Neutrophil (primary cell): Measurements from ENCODE around the gene SERPINB11.
"Not testable (repeated sequence)": the region's sequence is repeated elsewhere in the genome, so short reads cannot be mapped to it uniquely, and the experiment has no call there.

Experiments
- H3K27ac ChIP-seq: fragments of 200-600 bp; sonication (generic); 2 replicates; pipeline ENCODE4 v1.5.1; 2016; ENCODE audit warnings: mild to moderate bottlenecking, moderate library complexity
- H3K27me3 ChIP-seq: fragments of 200-600 bp; sonication (generic); 2 replicates; pipeline ENCODE4 v1.6.0; 2016; ENCODE audit warnings: mild to moderate bottlenecking
- H3K36me3 ChIP-seq: fragments of 200-600 bp; sonication (generic); 2 replicates; pipeline ENCODE4 v1.5.1; 2017
- H3K4me1 ChIP-seq, 2 experiments: fragments of 200-600 bp in 1 of 2; sonication (generic) in 1 of 2; 1 replicate in 1 of 2; 2 replicates in 1 of 2; pipeline versions ENCODE4 v1.5.1 to v1.6.1; 2013 to 2016; ENCODE audit warnings: low read depth in 1 of 2, low read length in 1 of 2, mild to moderate bottlenecking in 1 of 2, moderate library complexity in 1 of 2; ENCODE audit not compliant: control insufficient read depth in 1 of 2, insufficient read depth in 1 of 2
- H3K4me3 ChIP-seq, 2 experiments: fragments of 200-600 bp in 1 of 2; sonication (generic) in 1 of 2; 1 replicate in 1 of 2; 2 replicates in 1 of 2; pipeline ENCODE4 v1.5.1; 2013 to 2016; ENCODE audit warnings: low read depth in 1 of 2, low read length in 1 of 2, mild to moderate bottlenecking in 1 of 2, moderate library complexity in 1 of 2
- H3K9me3 ChIP-seq: fragments of 200-600 bp; sonication (generic); 2 replicates; pipeline ENCODE4 v1.5.1; 2016
- TF ChIP-seq, protein P1 (sequence below): fragments of 200-600 bp; sonication (generic); IDR thresholded peaks from 2 replicates; pipeline ENCODE4 v1.5.1; 2016; ENCODE audit warnings: antibody characterized with exemption

SERPINB11 gene

DNA sequence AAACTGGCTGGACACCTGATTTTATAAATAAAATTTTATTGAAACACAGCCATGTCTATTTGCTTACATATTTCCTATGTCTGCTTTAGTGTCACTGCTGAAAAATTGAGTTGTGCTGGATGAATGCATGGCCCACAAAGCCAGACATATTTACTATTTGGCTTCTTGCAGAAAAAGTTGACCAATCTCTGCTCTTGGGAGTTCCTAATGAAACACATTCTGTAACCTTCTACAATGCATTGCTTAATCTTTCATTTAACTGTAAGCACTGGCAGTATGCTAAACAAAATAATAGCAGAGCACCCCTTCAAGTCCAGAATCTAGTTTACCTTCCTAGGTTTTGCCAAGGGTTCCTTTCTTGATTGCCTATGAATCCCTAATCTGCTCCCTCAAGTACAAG, 54.8 kb downstream of the SERPINB11 start:
- no peaks in the 10 kb centered on the region for H3K36me3 ChIP-seq

DNA sequence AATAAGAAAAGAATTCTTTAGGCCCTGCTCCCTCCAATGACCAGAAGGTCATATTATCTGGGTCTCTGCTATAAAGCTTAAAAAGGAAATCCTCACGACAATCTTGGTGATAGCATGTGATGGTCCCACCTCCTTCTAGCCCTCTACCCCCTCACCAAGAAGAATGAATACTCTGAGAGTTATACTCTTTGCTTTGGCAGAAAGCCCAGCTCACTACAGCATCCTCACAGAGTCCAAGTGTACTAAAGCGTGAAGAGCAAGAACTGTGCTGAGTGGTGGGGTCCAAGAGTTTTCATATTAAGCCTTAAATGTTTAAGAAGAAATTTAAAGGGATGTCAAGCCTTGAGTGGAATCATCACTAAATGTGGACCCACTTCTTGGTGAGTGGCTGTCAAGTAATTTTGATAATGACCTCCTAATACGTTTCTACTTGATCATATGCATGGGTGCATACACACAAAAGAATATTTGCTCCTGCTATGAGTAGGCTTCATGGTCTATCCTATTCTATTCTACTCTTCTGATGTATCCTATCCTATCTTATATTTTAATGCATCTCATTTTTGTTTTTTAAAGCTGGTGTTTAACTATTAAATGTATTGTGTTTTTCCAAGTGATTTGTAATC, 56.0 kb downstream of the SERPINB11 start:
- Histone ChIP-seq H3K4me1 (no peaks in the 10 kb centered on the region), H3K36me3 (no peaks in the 10 kb centered on the region), H3K27me3 (no peaks in the 10 kb centered on the region), H3K27ac (no peak overlapping the region), H3K4me3 (no peak overlapping the region), H3K9me3 (peaks cover 8% of the 10 kb centered on the region)
- TF ChIP-seq, protein P1, sequence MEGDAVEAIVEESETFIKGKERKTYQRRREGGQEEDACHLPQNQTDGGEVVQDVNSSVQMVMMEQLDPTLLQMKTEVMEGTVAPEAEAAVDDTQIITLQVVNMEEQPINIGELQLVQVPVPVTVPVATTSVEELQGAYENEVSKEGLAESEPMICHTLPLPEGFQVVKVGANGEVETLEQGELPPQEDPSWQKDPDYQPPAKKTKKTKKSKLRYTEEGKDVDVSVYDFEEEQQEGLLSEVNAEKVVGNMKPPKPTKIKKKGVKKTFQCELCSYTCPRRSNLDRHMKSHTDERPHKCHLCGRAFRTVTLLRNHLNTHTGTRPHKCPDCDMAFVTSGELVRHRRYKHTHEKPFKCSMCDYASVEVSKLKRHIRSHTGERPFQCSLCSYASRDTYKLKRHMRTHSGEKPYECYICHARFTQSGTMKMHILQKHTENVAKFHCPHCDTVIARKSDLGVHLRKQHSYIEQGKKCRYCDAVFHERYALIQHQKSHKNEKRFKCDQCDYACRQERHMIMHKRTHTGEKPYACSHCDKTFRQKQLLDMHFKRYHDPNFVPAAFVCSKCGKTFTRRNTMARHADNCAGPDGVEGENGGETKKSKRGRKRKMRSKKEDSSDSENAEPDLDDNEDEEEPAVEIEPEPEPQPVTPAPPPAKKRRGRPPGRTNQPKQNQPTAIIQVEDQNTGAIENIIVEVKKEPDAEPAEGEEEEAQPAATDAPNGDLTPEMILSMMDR, result no peak

More for the DNA sequence above, 54.8 kb downstream of the SERPINB11 start:
- Histone ChIP-seq H3K4me3 (no peak overlapping the region), H3K9me3 (peaks cover 8% of the 10 kb centered on the region), H3K4me1 (no peaks in the 10 kb centered on the region), H3K27ac (no peak overlapping the region), H3K27me3 (peaks cover 9% of the 10 kb centered on the region)
- TF ChIP-seq, protein P1, result no peak

DNA sequence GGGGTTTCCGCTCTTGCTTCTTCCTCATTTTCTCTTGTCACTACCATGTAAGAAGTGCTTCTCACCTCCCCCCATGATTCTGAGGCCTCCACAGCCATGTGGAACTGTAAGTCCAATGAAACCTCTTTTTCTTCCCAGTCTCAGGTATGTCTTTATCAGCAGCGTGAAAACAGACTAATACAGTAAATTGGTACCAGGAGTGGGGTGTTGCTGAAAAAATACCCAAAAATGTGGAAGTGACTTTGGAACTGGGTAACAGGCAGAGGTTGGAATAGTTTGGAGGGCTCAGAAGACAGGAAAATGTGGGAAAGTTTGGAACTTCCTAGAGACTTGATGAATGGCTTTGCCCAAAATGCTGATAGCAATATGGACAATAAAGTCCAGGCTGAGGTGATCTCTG, 57.0 kb downstream of the SERPINB11 start:
- H3K36me3 ChIP-seq, result not testable (repeated sequence)

DNA sequence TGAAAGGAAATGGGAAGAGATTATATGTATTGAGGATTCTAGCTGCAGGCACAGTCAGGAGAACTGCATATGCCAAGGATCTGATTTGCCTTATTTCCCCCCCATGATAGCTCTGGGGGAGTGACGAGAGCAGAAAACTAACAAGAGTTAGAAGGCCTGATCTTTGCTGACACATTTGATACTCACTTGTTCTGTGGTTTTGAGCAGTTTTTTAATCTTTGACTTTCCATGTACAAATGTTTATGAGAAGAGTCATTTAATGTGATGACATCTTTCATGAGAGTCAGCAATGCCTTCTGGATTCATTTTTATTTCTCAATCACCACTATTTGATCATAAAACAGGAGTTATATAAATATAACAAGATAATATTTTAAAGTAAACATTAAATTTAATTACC, 59.8 kb downstream of the SERPINB11 start:
- Histone ChIP-seq H3K36me3 (no peaks in the 10 kb centered on the region), H3K27me3 (peaks cover 18% of the 10 kb centered on the region), H3K4me1 (no peaks in the 10 kb centered on the region), H3K9me3 (peaks cover 8% of the 10 kb centered on the region), H3K4me3 (no peak overlapping the region), H3K27ac (no peak overlapping the region)
- TF ChIP-seq, protein P1, result no peak

More for the DNA sequence above, 57.0 kb downstream of the SERPINB11 start:
- not testable (repeated sequence) for H3K4me1 ChIP-seq, H3K27me3 ChIP-seq, H3K9me3 ChIP-seq, H3K27ac ChIP-seq, H3K4me3 ChIP-seq

DNA sequence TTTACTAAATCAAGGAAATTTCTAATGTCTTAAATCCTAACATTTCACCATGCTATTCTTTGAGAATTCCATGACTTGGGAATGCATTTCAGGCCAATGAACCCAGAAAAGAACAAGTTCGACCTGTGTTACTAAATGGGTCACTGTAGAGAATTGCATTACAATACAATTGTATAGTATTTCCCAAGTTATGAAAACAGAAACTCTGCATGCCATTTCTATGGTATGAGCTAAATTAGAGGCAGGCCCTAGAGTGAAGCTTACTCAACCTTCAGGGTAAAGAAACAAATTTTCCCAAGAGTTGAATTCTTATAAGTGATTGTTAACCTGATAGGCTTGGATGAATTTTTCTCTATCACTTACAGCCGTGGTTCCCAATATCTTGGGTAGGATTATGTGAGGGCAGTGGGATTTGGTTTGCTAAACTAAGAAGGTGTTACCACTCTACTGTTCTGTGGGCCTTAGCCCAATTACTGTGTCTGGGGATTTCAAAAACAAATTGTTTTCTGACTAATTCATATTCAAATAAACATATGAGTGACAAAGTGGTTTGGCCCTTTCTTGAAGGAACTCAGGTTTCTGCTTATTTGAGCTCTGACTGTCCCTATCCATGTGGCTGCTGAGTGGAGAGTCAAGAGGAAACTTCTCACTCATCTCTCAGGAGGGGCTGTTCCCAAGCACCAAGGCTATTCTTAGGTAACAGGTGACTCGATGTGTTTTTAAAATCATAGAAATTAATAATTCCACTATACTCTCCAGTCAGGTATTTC, 61.3 kb downstream of the SERPINB11 start:
- H3K9me3 ChIP-seq, result peaks cover 8% of the 10 kb centered on the region
- H3K27ac ChIP-seq, result no peak overlapping the region
- H3K4me1 ChIP-seq, result no peaks in the 10 kb centered on the region
- peaks cover 23% of the 10 kb centered on the region for H3K27me3 ChIP-seq
- TF ChIP-seq, protein P1, result no peak
- H3K4me3 ChIP-seq, result no peak overlapping the region
- H3K36me3 ChIP-seq, result no peaks in the 10 kb centered on the region

DNA sequence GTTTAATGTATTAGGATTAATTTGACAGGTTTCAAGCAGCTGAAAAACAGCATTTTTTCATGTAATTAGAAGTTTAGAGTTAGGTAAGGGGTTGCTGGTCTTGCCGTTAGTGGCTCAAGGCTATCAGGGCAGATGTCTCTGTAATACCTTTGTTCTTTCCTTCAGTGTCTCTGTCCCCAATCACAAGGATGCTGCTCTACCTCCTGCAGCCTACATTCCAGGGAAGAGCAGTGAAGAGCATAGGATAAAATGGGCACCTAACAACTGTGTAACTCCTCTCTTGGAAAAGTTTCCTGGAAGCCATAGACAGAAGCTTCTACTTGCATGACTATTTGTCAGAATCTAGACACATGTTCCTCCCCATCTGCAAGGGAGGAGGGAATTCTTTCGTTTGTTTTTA, 63.1 kb downstream of the SERPINB11 start:
- H3K9me3 ChIP-seq, result no peaks in the 10 kb centered on the region
- no peaks in the 10 kb centered on the region for H3K36me3 ChIP-seq
- H3K27me3 ChIP-seq, result peaks cover 40% of the 10 kb centered on the region
- H3K4me3 ChIP-seq, result no peak overlapping the region
- no peak overlapping the region for H3K27ac ChIP-seq
- H3K4me1 ChIP-seq, result no peaks in the 10 kb centered on the region
- TF ChIP-seq, protein P1, result no peak
